ENCODE results near the gene RASSF5. TPM values are rescaled to one million over a fixed set of nuclear protein-coding genes. Genes with fewer than 3 reads are reported as not detected.

RASSF5 gene
- total and polyA plus RNA-seq, 2 of the 13 experiments (the other 11 are each of a cell fraction or from before 2014, with no cell fraction given): 0.18 to 0.40 TPM

DNA sequence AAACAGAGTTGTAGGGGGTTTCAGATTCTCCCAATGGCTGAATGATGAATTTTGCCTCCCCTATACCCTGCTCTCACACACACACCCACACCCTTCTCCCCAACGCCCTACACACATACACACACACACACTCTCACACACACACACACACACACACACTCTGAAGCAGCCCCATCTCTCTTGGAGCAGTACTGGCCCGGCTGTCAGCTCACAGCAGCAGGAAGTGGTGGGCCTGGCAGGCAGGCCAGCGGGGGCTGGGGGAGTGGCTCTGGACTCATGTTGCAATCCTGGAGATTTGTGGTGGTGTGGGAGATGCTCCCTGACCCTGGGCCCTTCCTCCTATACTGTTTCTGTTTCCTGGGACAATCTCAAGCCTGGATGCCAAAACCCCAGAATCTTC is 34.9 kb upstream of the RASSF5 start (continued):
- TF ChIP-seq DNMT1 (CRISPR knock-in tag; IDR thresholded peaks at IDR 0.05): no peak
- TF ChIP-seq, protein P1, sequence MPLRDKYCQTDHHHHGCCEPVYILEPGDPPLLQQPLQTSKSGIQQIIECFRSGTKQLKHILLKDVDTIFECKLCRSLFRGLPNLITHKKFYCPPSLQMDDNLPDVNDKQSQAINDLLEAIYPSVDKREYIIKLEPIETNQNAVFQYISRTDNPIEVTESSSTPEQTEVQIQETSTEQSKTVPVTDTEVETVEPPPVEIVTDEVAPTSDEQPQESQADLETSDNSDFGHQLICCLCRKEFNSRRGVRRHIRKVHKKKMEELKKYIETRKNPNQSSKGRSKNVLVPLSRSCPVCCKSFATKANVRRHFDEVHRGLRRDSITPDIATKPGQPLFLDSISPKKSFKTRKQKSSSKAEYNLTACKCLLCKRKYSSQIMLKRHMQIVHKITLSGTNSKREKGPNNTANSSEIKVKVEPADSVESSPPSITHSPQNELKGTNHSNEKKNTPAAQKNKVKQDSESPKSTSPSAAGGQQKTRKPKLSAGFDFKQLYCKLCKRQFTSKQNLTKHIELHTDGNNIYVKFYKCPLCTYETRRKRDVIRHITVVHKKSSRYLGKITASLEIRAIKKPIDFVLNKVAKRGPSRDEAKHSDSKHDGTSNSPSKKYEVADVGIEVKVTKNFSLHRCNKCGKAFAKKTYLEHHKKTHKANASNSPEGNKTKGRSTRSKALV (CRISPR knock-in tag; IDR thresholded peaks at IDR 0.05): no peak
- no peak for TF ChIP-seq RARA (CRISPR knock-in tag; IDR thresholded peaks at IDR 0.05)
- TF ChIP-seq MYNN (CRISPR knock-in tag; IDR thresholded peaks at IDR 0.05; ENCODE audit: low read depth): no peak
- no peak for TF ChIP-seq SRSF1 (optimal IDR thresholded peaks at IDR 0.05; ENCODE audit: low read depth, low read length)
- no peak for TF ChIP-seq ZNF10 (CRISPR knock-in tag; IDR thresholded peaks at IDR 0.05; ENCODE audit: borderline replicate concordance, low read depth)
- no peak for TF ChIP-seq ZNF446 (CRISPR knock-in tag; IDR thresholded peaks at IDR 0.05)
- no peak for TF ChIP-seq FOXA1 (IDR thresholded peaks at IDR 0.05)
- no peak for TF ChIP-seq FOXA1 (CRISPR knock-in tag; IDR thresholded peaks at IDR 0.05)
- TF ChIP-seq HMGA1 (CRISPR knock-in tag; conservative IDR thresholded peaks at IDR 0.05): no peak
- TF ChIP-seq FLYWCH1 (CRISPR knock-in tag; IDR thresholded peaks at IDR 0.05): no peak
- TF ChIP-seq YEATS2 (CRISPR knock-in tag; IDR thresholded peaks at IDR 0.05; ENCODE audit: borderline replicate concordance): no peak
- no peak for TF ChIP-seq XRCC5 (optimal IDR thresholded peaks at IDR 0.05; ENCODE audit: low read length)
- TF ChIP-seq AGO1 (IDR thresholded peaks at IDR 0.05; ENCODE audit: low read depth, low read length, poor library complexity, severe bottlenecking): no peak
- TF ChIP-seq PRPF4 (IDR thresholded peaks at IDR 0.05; ENCODE audit: low read depth, low read length, poor library complexity, severe bottlenecking): no peak
- no peak for TF ChIP-seq ZNF766 (CRISPR knock-in tag; IDR thresholded peaks at IDR 0.05; ENCODE audit: borderline replicate concordance)
- TF ChIP-seq ZBTB7A (CRISPR knock-in tag; IDR thresholded peaks at IDR 0.05): no peak
- TF ChIP-seq ZSCAN12 (CRISPR knock-in tag; IDR thresholded peaks at IDR 0.05): no peak
- TF ChIP-seq, protein P2, sequence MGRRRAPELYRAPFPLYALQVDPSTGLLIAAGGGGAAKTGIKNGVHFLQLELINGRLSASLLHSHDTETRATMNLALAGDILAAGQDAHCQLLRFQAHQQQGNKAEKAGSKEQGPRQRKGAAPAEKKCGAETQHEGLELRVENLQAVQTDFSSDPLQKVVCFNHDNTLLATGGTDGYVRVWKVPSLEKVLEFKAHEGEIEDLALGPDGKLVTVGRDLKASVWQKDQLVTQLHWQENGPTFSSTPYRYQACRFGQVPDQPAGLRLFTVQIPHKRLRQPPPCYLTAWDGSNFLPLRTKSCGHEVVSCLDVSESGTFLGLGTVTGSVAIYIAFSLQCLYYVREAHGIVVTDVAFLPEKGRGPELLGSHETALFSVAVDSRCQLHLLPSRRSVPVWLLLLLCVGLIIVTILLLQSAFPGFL (CRISPR knock-in tag; IDR thresholded peaks at IDR 0.05): no peak
- TF ChIP-seq MEF2D (CRISPR knock-in tag; IDR thresholded peaks at IDR 0.05): no peak
- TF ChIP-seq, protein P3, sequence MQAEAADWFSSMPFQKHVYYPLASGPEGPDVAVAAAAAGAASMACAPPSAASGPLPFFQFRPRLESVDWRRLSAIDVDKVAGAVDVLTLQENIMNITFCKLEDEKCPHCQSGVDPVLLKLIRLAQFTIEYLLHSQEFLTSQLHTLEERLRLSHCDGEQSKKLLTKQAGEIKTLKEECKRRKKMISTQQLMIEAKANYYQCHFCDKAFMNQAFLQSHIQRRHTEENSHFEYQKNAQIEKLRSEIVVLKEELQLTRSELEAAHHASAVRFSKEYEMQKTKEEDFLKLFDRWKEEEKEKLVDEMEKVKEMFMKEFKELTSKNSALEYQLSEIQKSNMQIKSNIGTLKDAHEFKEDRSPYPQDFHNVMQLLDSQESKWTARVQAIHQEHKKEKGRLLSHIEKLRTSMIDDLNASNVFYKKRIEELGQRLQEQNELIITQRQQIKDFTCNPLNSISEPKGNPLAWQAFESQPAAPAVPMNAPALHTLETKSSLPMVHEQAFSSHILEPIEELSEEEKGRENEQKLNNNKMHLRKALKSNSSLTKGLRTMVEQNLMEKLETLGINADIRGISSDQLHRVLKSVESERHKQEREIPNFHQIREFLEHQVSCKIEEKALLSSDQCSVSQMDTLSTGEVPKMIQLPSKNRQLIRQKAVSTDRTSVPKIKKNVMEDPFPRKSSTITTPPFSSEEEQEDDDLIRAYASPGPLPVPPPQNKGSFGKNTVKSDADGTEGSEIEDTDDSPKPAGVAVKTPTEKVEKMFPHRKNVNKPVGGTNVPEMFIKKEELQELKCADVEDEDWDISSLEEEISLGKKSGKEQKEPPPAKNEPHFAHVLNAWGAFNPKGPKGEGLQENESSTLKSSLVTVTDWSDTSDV (CRISPR knock-in tag; IDR thresholded peaks at IDR 0.05): no peak
- TF ChIP-seq ZNF562 (CRISPR knock-in tag; IDR thresholded peaks at IDR 0.05; ENCODE audit: borderline replicate concordance): no peak
- no peak for TF ChIP-seq RCOR2 (CRISPR knock-in tag; IDR thresholded peaks at IDR 0.05)
- no peak for TF ChIP-seq ZNF749 (CRISPR knock-in tag; IDR thresholded peaks at IDR 0.05; ENCODE audit: borderline replicate concordance)
- no peak for TF ChIP-seq JUN (CRISPR knock-in tag; IDR thresholded peaks at IDR 0.05)
- 0 out of 2 replicates have a peak, but pooled peaks have one; percentile 26 for TF ChIP-seq TBX2 (CRISPR knock-in tag; IDR thresholded peaks at IDR 0.05; ENCODE audit: borderline replicate concordance)
- no peak for TF ChIP-seq ZSCAN21 (CRISPR knock-in tag; IDR thresholded peaks at IDR 0.05; ENCODE audit: borderline replicate concordance)
- 0 out of 2 replicates have a peak, but pooled peaks have one; percentile 69 for TF ChIP-seq RELA (CRISPR knock-in tag; IDR thresholded peaks at IDR 0.05)
- no peak for TF ChIP-seq KLF9 (CRISPR knock-in tag; IDR thresholded peaks at IDR 0.05; ENCODE audit: low read depth)
